HPDE6-E6E7 (cell line): ENCODE measurements around the gene GAK.
A peak's percentile ranks its signal among the peaks of the same experiment; 100 is the strongest.
"Not testable (repeated sequence)": the region's sequence is repeated elsewhere in the genome, so short reads cannot be mapped to it uniquely, and the experiment has no call there.

ENCODE experiments used
- DNase-seq: peaks from one replicate; pipeline ENCODE4 v3.0.0; 2011; ENCODE audit warnings: missing footprints; ENCODE audit errors: extremely low spot score

Gene GAK

GRCh38 chr4:931960-932712, at the start of gene GAK, which contains the start of gene TMEM175:
Gene GAK, minus strand, starts transcription at chr4:932316. Its CDS starts 129 bp downstream, at chr4:932187.
Gene TMEM175, plus strand, starts transcription at chr4:932460. Its CDS starts 15,280 bp downstream, at chr4:947740.
- DNase-seq: peak; percentile 98

- DNase-seq: no peak
Measured at GRCh38 chr4:978957-979701, 47.0 kb upstream of the GAK start.

GRCh38 chr4:976016-976415, 43.9 kb upstream of the GAK start:
- DNase-seq: not testable (repeated sequence)

GRCh38 chr4:974668-975067, 42.6 kb upstream of the GAK start:
- DNase-seq: no peak

GRCh38 chr4:973431-974397, 41.6 kb upstream of the GAK start, which contains the start of gene DGKQ:
Gene DGKQ, minus strand, starts transcription at chr4:973569. Its CDS starts 87 bp downstream, at chr4:973482.
- DNase-seq: peak; percentile 88

- DNase-seq: no peak
Measured at GRCh38 chr4:972651-973424, 40.7 kb upstream of the GAK start.

GRCh38 chr4:971666-972500, 39.8 kb upstream of the GAK start:
- DNase-seq: no peak

- DNase-seq: no peak
Measured at GRCh38 chr4:970854-971520, 38.9 kb upstream of the GAK start.

GRCh38 chr4:970046-970745, 38.1 kb upstream of the GAK start:
- DNase-seq: no peak

GRCh38 chr4:968621-969394, 36.7 kb upstream of the GAK start:
- DNase-seq: no peak

- DNase-seq: no peak
Measured at GRCh38 chr4:968221-968620, 36.1 kb upstream of the GAK start.

- DNase-seq: no peak
Measured at GRCh38 chr4:967113-968104, 35.3 kb upstream of the GAK start.

GRCh38 chr4:966266-967112, 34.4 kb upstream of the GAK start:
- DNase-seq: no peak

GRCh38 chr4:965766-966134, 33.6 kb upstream of the GAK start:
- DNase-seq: no peak

- no peak for DNase-seq
Measured at GRCh38 chr4:965048-965765, 33.1 kb upstream of the GAK start.
